Common myeloid progenitor, CD34-positive (primary cell): Measurements from ENCODE around the gene PCDHA3.
A peak's percentile ranks its signal among the peaks of the same experiment; 100 is the strongest.
"Not testable (repeated sequence)": the region's sequence is repeated elsewhere in the genome, so short reads cannot be mapped to it uniquely, and the experiment has no call there.

Experiments
- CTCF ChIA-PET: fragments of 350-600 bp; sonication (Branson Sonifier 250); formaldehyde crosslinking; loops from one replicate; lab custom pipeline; 2021; ENCODE audit warnings: antibody characterized with exemption; lab: Charles Lee
- POLR2A ChIA-PET: fragments of 350-600 bp; sonication (Branson Sonifier 250); formaldehyde crosslinking; loops from one replicate; lab custom pipeline; 2021; ENCODE audit warnings: antibody characterized with exemption; lab: Charles Lee
- DNase-seq, 3 donors: peaks; one replicate each; pipeline versions ENCODE4 v3.0.0 to v3.0.0-alpha.2; 2013
- H3K27ac ChIP-seq, 2 experiments: 1 replicate in 1 of 2; 2 replicates in 1 of 2; pipeline ENCODE4 v1.7.0; 2013; ENCODE audit warnings: inconsistent platforms in 2 of 2, low read length in 2 of 2, mild to moderate bottlenecking in 2 of 2, low read depth in 1 of 2, moderate library complexity in 1 of 2; ENCODE audit not compliant: severe bottlenecking in 2 of 2, insufficient read depth in 1 of 2, poor library complexity in 1 of 2
- H3K27me3 ChIP-seq, 5 experiments: replicated peaks in 2 of 5; 1 replicate in 3 of 5; 2 replicates in 2 of 5; pipeline versions ENCODE4 v1.6.1 to v1.7.0; 2013; ENCODE audit warnings: low read length in 4 of 5, mild to moderate bottlenecking in 2 of 5, moderate library complexity in 2 of 5, inconsistent platforms in 1 of 5; ENCODE audit not compliant: insufficient read depth in 5 of 5, control insufficient read depth in 4 of 5
- H3K36me3 ChIP-seq, 4 experiments: 1 replicate in 2 of 4; 2 replicates in 2 of 4; pipeline versions ENCODE4 v1.6.1 to v1.7.0; 2013; ENCODE audit warnings: low read length in 3 of 4, control low read depth in 1 of 4, mild to moderate bottlenecking in 1 of 4; ENCODE audit not compliant: control insufficient read depth in 4 of 4, insufficient read depth in 4 of 4
- H3K4me1 ChIP-seq, 4 experiments: 1 replicate in 3 of 4; 2 replicates in 1 of 4; pipeline versions ENCODE4 v1.6.1 to v1.7.1; 2013; ENCODE audit warnings: low read length in 3 of 4, mild to moderate bottlenecking in 3 of 4, control low read depth in 1 of 4, inconsistent platforms in 1 of 4, moderate library complexity in 1 of 4; ENCODE audit not compliant: control insufficient read depth in 4 of 4, insufficient read depth in 4 of 4; ENCODE audit errors: control extremely low read depth in 1 of 4
- H3K4me3 ChIP-seq, 7 experiments: 1 replicate in 4 of 7; 2 replicates in 3 of 7; pipeline versions ENCODE4 v1.5.1 to v1.7.0; 2013; ENCODE audit warnings: mild to moderate bottlenecking in 7 of 7, low read length in 6 of 7, moderate library complexity in 6 of 7, inconsistent platforms in 2 of 7, low read depth in 2 of 7, control low read depth in 1 of 7; ENCODE audit not compliant: insufficient read depth in 4 of 7, control insufficient read depth in 1 of 7; ENCODE audit errors: extremely low read depth in 1 of 7
- H3K9me3 ChIP-seq, 5 experiments: 1 replicate in 4 of 5; 2 replicates in 1 of 5; pipeline versions ENCODE4 v1.6.1 to v1.7.1; 2013; ENCODE audit warnings: low read length in 4 of 5, mild to moderate bottlenecking in 2 of 5, inconsistent platforms in 1 of 5, low read depth in 1 of 5, moderate library complexity in 1 of 5; ENCODE audit not compliant: control insufficient read depth in 4 of 5, insufficient read depth in 2 of 5; ENCODE audit errors: control extremely low read depth in 1 of 5
- WGBS: methylation state at CpG from one replicate; pipeline ENCODE4 v1.1.5; 2013; ENCODE audit not compliant: insufficient coverage; 5-methylcytosine and 5-hydroxymethylcytosine counted together

PCDHA3 gene

DNA sequence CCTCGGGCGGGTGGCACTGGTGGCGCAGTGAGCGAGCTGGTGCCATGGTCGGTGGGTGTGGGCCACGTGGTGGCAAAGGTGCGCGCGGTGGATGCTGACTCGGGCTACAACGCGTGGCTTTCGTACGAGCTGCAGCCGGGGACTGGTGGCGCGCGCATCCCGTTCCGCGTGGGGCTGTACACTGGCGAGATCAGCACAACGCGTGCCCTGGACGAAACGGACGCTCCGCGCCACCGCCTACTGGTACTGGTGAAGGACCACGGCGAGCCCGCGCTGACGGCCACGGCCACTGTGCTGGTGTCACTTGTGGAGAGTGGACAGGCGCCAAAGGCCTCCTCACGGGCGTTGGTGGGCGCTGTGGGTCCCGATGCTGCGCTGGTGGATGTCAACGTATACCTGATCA is 8.0 kb downstream of the PCDHA3 start:
- peaks cover 0 to 17% (median 0%) of the 10 kb centered on the region in 5 experiments for H3K27me3 ChIP-seq
- H3K4me1 ChIP-seq: no peaks in the 10 kb centered on the region
- ChIA-PET POLR2A (no interaction called here), CTCF (no interaction called here)
- no peaks in the 10 kb centered on the region for H3K36me3 ChIP-seq
- H3K4me3 ChIP-seq: no peak overlapping the region
- H3K27ac ChIP-seq: no peak overlapping the region
- WGBS: 69% methylated on average over 43 of the region's 43 CpGs
- DNase-seq: no peak
- peaks cover 0 to 34% (median 23%) of the 10 kb centered on the region in 5 experiments for H3K9me3 ChIP-seq

DNA sequence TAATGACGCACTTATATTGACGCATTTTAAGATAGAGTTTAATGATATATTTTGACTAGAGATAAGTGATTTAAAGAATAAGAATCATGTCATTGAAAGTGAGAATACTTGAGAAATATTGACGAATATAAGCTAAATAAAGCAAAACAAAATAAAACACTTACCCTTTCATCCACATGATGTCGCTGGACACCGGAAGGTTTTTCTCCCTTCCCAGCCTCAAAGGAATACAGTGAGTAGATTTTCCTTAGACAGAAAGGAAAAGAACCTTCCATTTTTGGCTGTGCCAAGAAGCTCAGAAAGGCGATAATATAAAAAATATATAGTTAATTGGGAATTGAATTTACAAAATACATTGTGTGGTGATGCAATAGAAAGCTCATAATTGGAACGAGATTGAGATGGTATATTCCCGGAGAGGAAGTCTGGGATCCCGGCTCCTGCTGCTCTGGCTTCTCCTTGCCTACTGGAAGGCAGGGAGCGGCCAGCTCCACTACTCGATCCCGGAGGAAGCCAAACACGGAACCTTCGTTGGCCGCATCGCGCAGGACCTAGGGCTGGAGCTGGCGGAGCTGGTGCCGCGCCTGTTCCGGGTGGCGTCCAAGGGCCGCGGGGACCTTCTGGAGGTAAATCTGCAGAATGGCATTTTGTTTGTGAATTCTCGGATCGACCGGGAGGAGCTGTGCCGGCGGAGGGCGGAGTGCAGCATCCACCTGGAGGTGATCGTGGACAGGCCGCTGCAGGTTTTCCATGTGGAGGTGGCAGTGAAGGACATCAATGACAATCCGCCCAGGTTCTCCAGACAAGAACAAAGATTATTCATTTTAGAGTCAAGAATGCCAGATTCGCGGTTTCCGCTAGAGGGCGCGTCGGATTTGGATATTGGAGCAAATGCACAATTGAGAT is 20.8 kb downstream of the PCDHA3 start, which contains the start of gene PCDHA5:
Gene PCDHA5, plus strand, starts transcription at position 239 of the 906 bp plus-strand sequence.
- H3K4me3 ChIP-seq: no peak within 1 kb of the TSS
- H3K36me3 ChIP-seq: no peaks in the 10 kb centered on the region
- peaks cover 1 to 28% (median 21%) of the 10 kb centered on the region in 5 experiments for H3K9me3 ChIP-seq
- peaks cover 0 to 5% (median 2%) of the 10 kb centered on the region in 5 experiments for H3K27me3 ChIP-seq
- DNase-seq: peak in 2 of 3 donors; percentile 13 to 24
- no peaks in the 10 kb centered on the region for H3K4me1 ChIP-seq
- H3K27ac ChIP-seq: no peak within 1 kb of the TSS
- 33% methylated on average over 29 of the region's 39 CpGs for WGBS
- ChIA-PET CTCF (no interaction called here), POLR2A (no interaction called here)

DNA sequence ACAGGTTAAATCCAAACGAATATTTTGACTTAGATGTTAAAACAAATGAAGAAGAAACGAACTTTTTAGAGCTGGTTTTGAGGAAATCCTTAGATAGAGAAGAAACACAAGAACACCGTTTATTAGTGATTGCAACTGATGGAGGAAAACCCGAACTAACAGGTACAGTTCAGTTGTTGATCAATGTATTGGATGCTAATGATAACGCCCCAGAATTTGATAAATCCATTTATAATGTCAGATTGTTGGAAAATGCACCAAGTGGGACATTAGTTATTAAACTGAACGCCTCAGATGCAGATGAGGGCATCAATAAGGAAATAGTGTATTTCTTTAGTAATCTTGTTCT is 21.4 kb downstream of the PCDHA3 start:
- Histone ChIP-seq H3K4me3 (no peak overlapping the region), H3K27ac (no peak overlapping the region), H3K9me3 (peaks cover 2 to 30% (median 21%) of the 10 kb centered on the region in 5 experiments), H3K27me3 (peaks cover 0 to 5% (median 2%) of the 10 kb centered on the region in 5 experiments), H3K36me3 (no peaks in the 10 kb centered on the region), H3K4me1 (no peaks in the 10 kb centered on the region)
- 27% methylated on average over 3 of the region's 6 CpGs for WGBS
- ChIA-PET CTCF (no interaction called here), POLR2A (no interaction called here)
- DNase-seq: no peak

DNA sequence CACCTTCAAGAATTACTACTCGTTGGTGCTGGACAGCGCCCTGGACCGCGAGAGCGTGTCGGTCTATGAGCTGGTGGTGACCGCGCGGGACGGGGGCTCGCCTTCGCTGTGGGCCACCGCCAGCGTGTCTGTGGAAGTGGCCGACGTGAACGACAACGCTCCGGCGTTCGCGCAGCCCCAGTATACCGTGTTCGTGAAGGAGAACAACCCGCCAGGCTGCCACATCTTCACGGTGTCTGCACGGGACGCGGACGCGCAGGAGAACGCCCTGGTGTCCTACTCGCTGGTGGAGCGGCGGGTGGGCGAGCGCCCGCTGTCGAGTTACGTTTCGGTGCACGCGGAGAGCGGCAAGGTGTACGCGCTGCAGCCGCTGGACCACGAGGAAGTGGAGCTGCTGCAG is 22.1 kb downstream of the PCDHA3 start:
- peaks cover 0 to 10% (median 8%) of the 10 kb centered on the region in 5 experiments for H3K27me3 ChIP-seq
- H3K4me3 ChIP-seq, H3K27ac ChIP-seq, DNase-seq, H3K4me1 ChIP-seq, H3K36me3 ChIP-seq, CTCF ChIA-PET, POLR2A ChIA-PET: not testable (repeated sequence)
- H3K9me3 ChIP-seq: peaks cover 5 to 33% (median 21%) of the 10 kb centered on the region in 5 experiments
- 50% methylated on average over 46 of the region's 48 CpGs for WGBS

DNA sequence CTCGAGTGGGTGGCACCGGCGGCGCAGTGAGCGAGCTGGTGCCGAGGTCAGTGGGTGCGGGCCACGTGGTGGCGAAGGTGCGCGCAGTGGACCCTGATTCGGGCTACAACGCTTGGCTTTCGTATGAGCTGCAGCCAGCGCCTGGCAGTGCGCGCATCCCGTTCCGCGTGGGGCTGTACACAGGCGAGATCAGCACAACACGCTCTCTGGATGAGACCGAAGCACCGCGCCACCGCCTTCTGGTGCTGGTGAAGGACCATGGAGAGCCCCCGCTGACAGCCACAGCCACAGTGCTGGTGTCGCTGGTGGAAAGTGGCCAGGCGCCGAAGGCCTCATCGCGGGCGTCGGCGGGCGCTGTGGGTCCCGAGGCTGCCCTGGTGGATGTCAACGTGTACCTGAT is 22.6 kb downstream of the PCDHA3 start:
- CTCF ChIA-PET: no interaction called here

DNA sequence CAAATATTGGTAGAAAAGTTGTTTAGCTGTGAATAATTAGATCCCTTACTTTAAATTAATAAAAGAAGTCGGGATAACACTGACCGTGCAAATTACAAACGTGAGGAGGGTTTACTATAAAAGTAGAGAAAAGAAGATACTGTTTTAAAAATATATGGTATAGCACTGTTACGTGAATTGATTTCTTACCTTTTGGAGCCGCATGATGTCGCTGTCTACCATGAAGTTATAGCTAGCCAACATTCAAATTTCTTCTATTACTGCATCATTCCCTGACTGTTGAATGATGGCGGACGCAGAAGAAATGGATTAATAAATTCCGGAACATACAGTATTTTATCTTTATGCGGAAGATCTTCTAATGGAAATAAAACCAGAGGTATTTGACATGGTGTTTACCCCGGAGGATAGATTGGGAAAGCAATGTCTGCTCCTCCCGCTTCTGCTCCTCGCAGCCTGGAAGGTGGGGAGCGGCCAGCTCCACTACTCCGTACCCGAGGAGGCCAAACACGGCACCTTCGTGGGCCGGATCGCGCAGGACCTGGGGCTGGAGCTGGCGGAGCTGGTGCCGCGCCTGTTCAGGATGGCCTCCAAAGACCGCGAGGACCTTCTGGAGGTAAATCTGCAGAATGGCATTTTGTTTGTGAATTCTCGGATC is 27.0 kb downstream of the PCDHA3 start, which contains the start of gene PCDHA6:
Gene PCDHA6, plus strand, starts transcription at position 257 of the 658 bp plus-strand sequence. Its CDS starts 132 bp downstream, at position 389.
- WGBS: 23% methylated on average over 14 of the region's 27 CpGs
- peaks cover 0 to 23% (median 8%) of the 10 kb centered on the region in 5 experiments for H3K27me3 ChIP-seq

More for the DNA sequence above, 22.6 kb downstream of the PCDHA3 start:
- Histone ChIP-seq H3K27ac (no peak overlapping the region), H3K4me1 (no peaks in the 10 kb centered on the region), H3K9me3 (peaks cover 5 to 36% (median 24%) of the 10 kb centered on the region in 5 experiments), H3K27me3 (peaks cover 0 to 15% (median 8%) of the 10 kb centered on the region in 5 experiments), H3K4me3 (no peak overlapping the region), H3K36me3 (no peaks in the 10 kb centered on the region)
- POLR2A ChIA-PET: no interaction called here
- WGBS: 55% methylated on average over 38 of the region's 38 CpGs
- DNase-seq: no peak

More for the DNA sequence above, 27.0 kb downstream of the PCDHA3 start, which contains the start of gene PCDHA6:
- Histone ChIP-seq H3K9me3 (peaks cover 8 to 48% (median 28%) of the 10 kb centered on the region in 5 experiments), H3K4me1 (no peaks in the 10 kb centered on the region), H3K27ac (no peak within 1 kb of the TSS), H3K36me3 (no peaks in the 10 kb centered on the region), H3K4me3 (no peak within 1 kb of the TSS)
- peak in 1 of 3 donors; percentile 4 for DNase-seq
- POLR2A ChIA-PET: no interaction called here
- CTCF ChIA-PET: no interaction called here
